HEK293 (cell line): ENCODE data around the gene ARF5.

ENCODE experiments used
- CTCF ChIP-seq: fragments of 450-650 bp; formaldehyde crosslinking; IDR thresholded peaks from 2 replicates; pipeline ENCODE4 v1.5.1; 2016; ENCODE audit warnings: missing biosample characterization, missing genetic modification characterization
- MYNN ChIP-seq: fragments of 450-650 bp; formaldehyde crosslinking; IDR thresholded peaks from 2 replicates; pipeline ENCODE4 v1.5.1; 2016; ENCODE audit warnings: missing biosample characterization, missing genetic modification characterization, borderline replicate concordance

DNA sequence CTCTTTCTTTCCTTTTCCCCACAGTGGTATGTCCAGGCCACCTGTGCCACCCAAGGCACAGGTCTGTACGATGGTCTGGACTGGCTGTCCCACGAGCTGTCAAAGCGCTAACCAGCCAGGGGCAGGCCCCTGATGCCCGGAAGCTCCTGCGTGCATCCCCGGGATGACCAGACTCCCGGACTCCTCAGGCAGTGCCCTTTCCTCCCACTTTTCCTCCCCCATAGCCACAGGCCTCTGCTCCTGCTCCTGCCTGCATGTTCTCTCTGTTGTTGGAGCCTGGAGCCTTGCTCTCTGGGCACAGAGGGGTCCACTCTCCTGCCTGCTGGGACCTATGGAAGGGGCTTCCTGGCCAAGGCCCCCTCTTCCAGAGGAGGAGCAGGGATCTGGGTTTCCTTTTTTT, 3.0 kb downstream of the ARF5 start:
- TF ChIP-seq CTCF (tag by site-specific recombination) = no peak
- TF ChIP-seq MYNN = no peak
